Spleen (tissue), 11 donors: ENCODE data around the gene SEC62. TPM values are rescaled to one million over a fixed set of nuclear protein-coding genes. Genes with fewer than 3 reads are reported as not detected.

ENCODE experiments used
- DNase-seq: peaks from one replicate; pipeline ENCODE4 v3.0.0-alpha.2; 2020
- H3K27ac ChIP-seq, 8 donors: fragments of 200-600 bp; sonication (generic) in 7 of 8; 1 replicate in 4 of 8; 2 replicates in 4 of 8; pipeline versions ENCODE4 v1.5.0 to v1.8.0; 2016 to 2021; ENCODE audit warnings: inconsistent platforms in 4 of 8, mild to moderate bottlenecking in 4 of 8, moderate library complexity in 1 of 8
- H3K27me3 ChIP-seq, 7 donors: fragments of 200-600 bp; sonication (generic) in 6 of 7; replicated peaks in 1 of 7; 1 replicate in 4 of 7; 2 replicates in 3 of 7; pipeline versions ENCODE4 v1.5.0 to v1.8.0; 2016 to 2021; ENCODE audit warnings: inconsistent platforms in 3 of 7, mild to moderate bottlenecking in 1 of 7
- H3K36me3 ChIP-seq, 6 donors: fragments of 200-600 bp; sonication (generic) in 5 of 6; 1 replicate in 4 of 6; 2 replicates in 2 of 6; pipeline versions ENCODE4 v1.5.0 to v1.8.0; 2016 to 2021; ENCODE audit warnings: inconsistent platforms in 2 of 6
- H3K4me1 ChIP-seq, 6 donors: fragments of 200-600 bp; sonication (generic) in 5 of 6; 1 replicate in 3 of 6; 2 replicates in 3 of 6; pipeline versions ENCODE4 v1.5.0 to v1.8.0; 2016 to 2021; ENCODE audit warnings: inconsistent platforms in 3 of 6
- H3K4me3 ChIP-seq, 8 donors: fragments of 200-600 bp; sonication (generic) in 7 of 8; 1 replicate in 4 of 8; 2 replicates in 4 of 8; pipeline versions ENCODE4 v1.5.0 to v1.8.0; 2016 to 2021; ENCODE audit warnings: inconsistent platforms in 4 of 8, mild to moderate bottlenecking in 4 of 8, moderate library complexity in 2 of 8
- H3K9me3 ChIP-seq, 8 donors: fragments of 200-600 bp; sonication (generic) in 7 of 8; 1 replicate in 4 of 8; 2 replicates in 4 of 8; pipeline versions ENCODE4 v1.5.0 to v1.8.0; 2016 to 2021; ENCODE audit warnings: inconsistent platforms in 4 of 8
- CTCF ChIP-seq, 11 experiments: fragments of 200-600 bp in 7 of 11; fragments of 450-650 bp in 4 of 11; sonication (generic) in 4 of 11; IDR thresholded peaks in 8 of 11; conservative IDR thresholded peaks in 3 of 11; 1 replicate in 7 of 11; 2 replicates in 4 of 11; pipeline versions ENCODE4 v1.4.0 to v1.8.0; 2016 to 2021; ENCODE audit warnings: antibody characterized with exemption in 11 of 11, inconsistent platforms in 4 of 11, mild to moderate bottlenecking in 1 of 11
- POLR2A ChIP-seq, 3 donors: fragments of 450-650 bp; IDR thresholded peaks; one replicate each; pipeline ENCODE4 v1.5.1; 2017; ENCODE audit warnings: antibody characterized with exemption in 3 of 3, mild to moderate bottlenecking in 1 of 3
- POLR2AphosphoS5 ChIP-seq, 3 donors: sonication (generic); formaldehyde crosslinking; IDR thresholded peaks; one replicate each; pipeline ENCODE4 v1.5.1; 2017; ENCODE audit warnings: antibody characterized with exemption in 3 of 3
- WGBS, 5 donors: extraction: QIAGEN DNeasy Blood & Tissue Kit in 3 of 5; methylation state at CpG; one replicate each; pipeline versions ENCODE4 v1.1.5 to v1.1.7; 2013 to 2018; 5-methylcytosine and 5-hydroxymethylcytosine counted together
- intact Hi-C: fragments of 100-400 bp; cut with DNase I; formaldehyde crosslinking; loops from one replicate; pipeline ENCODE4 v1.15.0; 2023; ENCODE audit warnings: low total_unique reads
- polyA plus RNA-seq, 3 donors: library from polyadenylated mRNA; stranded (reverse); fragments of 200-250 nt; gene quantifications; one replicate each; pipeline ENCODE4 v1.2.1, GENCODE V29; 2013
- total RNA-seq, 7 donors: library from RNA; depleted of rRNA in 3 of 7; stranded (reverse); fragments of >200 nt in 3 of 7; fragmentation: NEBNext Ultra II Directional in 4 of 7; extraction: Animal tissue kit (Norgen Biotek cat#: 25700) in 4 of 7; gene quantifications; one replicate each; pipeline versions ENCODE4 v1.1.0 to v1.2.1, GENCODE V29; 2016 to 2021
- donor health status: healthy with polysubstance abuse.
- donor health status: DM: no; HTN: no; CAD: no; lungs with moderate emphysema.
- donor health status: DM: no; HTN: no; CAD: no.
- donor health status: Bipolar disorder and iron deficiency.
- donor health status: healthy.
- donor health status: DM: no; HTN: no; CAD: no.
- donor health status: DM: yes; HTN: yes; CAD: no.

The SEC62 gene
- total and polyA plus RNA-seq, 10 donors = 32.8 to 178 (median 105) TPM

- H3K4me1 ChIP-seq = peaks cover 0 to 16% (median 0%) of the 10 kb centered on the region in 6 donors
- no peak overlapping the region for H3K27ac ChIP-seq
- no peaks in the 10 kb centered on the region for H3K27me3 ChIP-seq
- DNase-seq = no peak
- intact Hi-C loops = no loop called here
- 92 to 98% (median 96%) methylated on average over 4 of the region's 4 CpGs for WGBS, 5 donors
- H3K4me3 ChIP-seq = no peak overlapping the region
- TF ChIP-seq CTCF (IDR thresholded peaks at IDR 0.05 in 8 of 11, conservative IDR thresholded peaks at IDR 0.05 in 3 of 11) = no peak
- TF ChIP-seq POLR2AphosphoS5 (IDR thresholded peaks at IDR 0.05) = no peak
- TF ChIP-seq POLR2A (IDR thresholded peaks at IDR 0.05) = no peak
- H3K36me3 ChIP-seq = no peaks in the 10 kb centered on the region
- H3K9me3 ChIP-seq = no peaks in the 10 kb centered on the region
These were observed 55.7 kb downstream of the SEC62 start for GRCh38 chr3:170022336-170022735.

- no peak overlapping the region for H3K4me3 ChIP-seq
- intact Hi-C loops = no loop called here
- no peak overlapping the region for H3K27ac ChIP-seq
- H3K9me3 ChIP-seq = no peaks in the 10 kb centered on the region
- DNase-seq = no peak
- no peaks in the 10 kb centered on the region for H3K36me3 ChIP-seq
- peaks cover 0 to 22% (median 0%) of the 10 kb centered on the region in 6 donors for H3K4me1 ChIP-seq
- TF ChIP-seq POLR2AphosphoS5 (IDR thresholded peaks at IDR 0.05) (no peak), CTCF (IDR thresholded peaks at IDR 0.05 in 8 of 11, conservative IDR thresholded peaks at IDR 0.05 in 3 of 11) (no peak), POLR2A (IDR thresholded peaks at IDR 0.05) (no peak)
- no peaks in the 10 kb centered on the region for H3K27me3 ChIP-seq
- WGBS, 5 donors = 77 to 98% (median 89%) methylated on average over 1 of the region's 1 CpG
These were observed 56.6 kb downstream of the SEC62 start for GRCh38 chr3:170023165-170023564.

- Histone ChIP-seq H3K9me3 (no peaks in the 10 kb centered on the region), H3K27me3 (no peaks in the 10 kb centered on the region), H3K4me3 (peak overlapping the region in 1 of 8 donors; percentile 27), H3K4me1 (peaks cover 0 to 22% (median 0%) of the 10 kb centered on the region in 6 donors), H3K27ac (peak overlapping the region in 7 of 8 donors; percentile 51 to 86 (median 79)), H3K36me3 (no peaks in the 10 kb centered on the region)
- no peak for DNase-seq
- WGBS, 5 donors = 65 to 88% (median 80%) methylated on average over 4 of the region's 4 CpGs
- intact Hi-C loops = no loop called here
- TF ChIP-seq POLR2AphosphoS5 (IDR thresholded peaks at IDR 0.05) (no peak), CTCF (IDR thresholded peaks at IDR 0.05 in 8 of 11, conservative IDR thresholded peaks at IDR 0.05 in 3 of 11) (no peak), POLR2A (IDR thresholded peaks at IDR 0.05) (no peak)
These were observed 58.0 kb downstream of the SEC62 start for GRCh38 chr3:170024581-170024980.

GRCh38 chr3:170027233-170028102 is 60.9 kb downstream of the SEC62 start:
- TF ChIP-seq POLR2AphosphoS5 (IDR thresholded peaks at IDR 0.05) = no peak
- no peak for TF ChIP-seq POLR2A (IDR thresholded peaks at IDR 0.05)
- no peak for TF ChIP-seq CTCF (IDR thresholded peaks at IDR 0.05 in 8 of 11, conservative IDR thresholded peaks at IDR 0.05 in 3 of 11)

More at GRCh38 chr3:170027233-170028102, 60.9 kb downstream of the SEC62 start:
- Histone ChIP-seq H3K4me3 (no peak overlapping the region), H3K36me3 (no peaks in the 10 kb centered on the region), H3K9me3 (no peaks in the 10 kb centered on the region), H3K27ac (peak overlapping the region in 2 of 8 donors; percentile 83 to 86), H3K27me3 (no peaks in the 10 kb centered on the region), H3K4me1 (peaks cover 0 to 18% (median 0%) of the 10 kb centered on the region in 6 donors)
- intact Hi-C loops = no loop called here
- 58 to 69% (median 62%) methylated on average over 4 of the region's 4 CpGs for WGBS, 5 donors
- DNase-seq = no peak
